Activated CD4-positive, alpha-beta T cell treated with anti-CD3 and anti-CD28 coated beads for 24 hours (primary cell): ENCODE data around the gene XPNPEP1.

ENCODE experiments used
- DNase-seq, 2 donors: peaks; one replicate each; pipeline ENCODE4 v3.0.0-alpha.2; 2020; ENCODE audit warnings: low read depth in 2 of 2

Gene XPNPEP1

GRCh38 chr10:109947111-109947920, 24.0 kb upstream of the XPNPEP1 start:
- DNase-seq = no peak

GRCh38 chr10:109946680-109947079, 23.4 kb upstream of the XPNPEP1 start:
- DNase-seq = no peak

GRCh38 chr10:109945473-109946177, 22.3 kb upstream of the XPNPEP1 start:
- no peak for DNase-seq

- no peak for DNase-seq
These were observed 21.3 kb upstream of the XPNPEP1 start for GRCh38 chr10:109944613-109945012.

- no peak for DNase-seq
These were observed 18.0 kb upstream of the XPNPEP1 start for GRCh38 chr10:109941236-109941862.

- no peak for DNase-seq
These were observed 17.2 kb upstream of the XPNPEP1 start for GRCh38 chr10:109940553-109940952.

- no peak for DNase-seq
These were observed 16.8 kb upstream of the XPNPEP1 start for GRCh38 chr10:109940117-109940516.

GRCh38 chr10:109939315-109939961, 16.1 kb upstream of the XPNPEP1 start:
- no peak for DNase-seq

GRCh38 chr10:109937460-109938065, 14.3 kb upstream of the XPNPEP1 start:
- no peak for DNase-seq

GRCh38 chr10:109934958-109935793, 11.9 kb upstream of the XPNPEP1 start:
- DNase-seq = no peak

GRCh38 chr10:109933984-109934565, 10.8 kb upstream of the XPNPEP1 start:
- DNase-seq = no peak

GRCh38 chr10:109932968-109933367, 9.7 kb upstream of the XPNPEP1 start:
- no peak for DNase-seq

GRCh38 chr10:109932391-109932790, 9.1 kb upstream of the XPNPEP1 start:
- DNase-seq = no peak

- no peak for DNase-seq
These were observed 7.9 kb upstream of the XPNPEP1 start for GRCh38 chr10:109931163-109931562.

GRCh38 chr10:109929501-109930219, 6.3 kb upstream of the XPNPEP1 start:
- DNase-seq = no peak

- no peak for DNase-seq
These were observed 5.2 kb upstream of the XPNPEP1 start for GRCh38 chr10:109928475-109928891.

GRCh38 chr10:109926825-109927224, 3.5 kb upstream of the XPNPEP1 start:
- DNase-seq = no peak

GRCh38 chr10:109926061-109926745, 2.9 kb upstream of the XPNPEP1 start:
- DNase-seq = no peak

GRCh38 chr10:109924967-109925620, 1.8 kb upstream of the XPNPEP1 start:
- DNase-seq = no peak
